HG03280 (cell line): ENCODE data around the gene ZNF845.
"Not testable (repeated sequence)": the region's sequence is repeated elsewhere in the genome, so short reads cannot be mapped to it uniquely, and the experiment has no call there.

Source experiments
- ATAC-seq: cut with Tn5 transposase; IDR thresholded peaks from one replicate; pipeline ENCODE4 v1.9.1; 2021; ENCODE audit warnings: mild to moderate bottlenecking, moderate library complexity; ENCODE audit not compliant: unreplicated experiment

The ZNF845 gene

GRCh38 chr19:53374743-53375142 lies 41.2 kb downstream of the ZNF845 start:
- no peak for ATAC-seq

GRCh38 chr19:53381376-53381775 lies 47.8 kb downstream of the ZNF845 start:
- no peak for ATAC-seq

GRCh38 chr19:53388168-53388567 lies 54.6 kb downstream of the ZNF845 start:
- no peak for ATAC-seq

GRCh38 chr19:53388904-53389303 lies 55.4 kb downstream of the ZNF845 start:
- no peak for ATAC-seq

- no peak for ATAC-seq
Measured at GRCh38 chr19:53389571-53389970, 56.0 kb downstream of the ZNF845 start.

- ATAC-seq = no peak
Measured at GRCh38 chr19:53389978-53390377, 56.4 kb downstream of the ZNF845 start.

GRCh38 chr19:53394522-53394973 lies 61.0 kb downstream of the ZNF845 start:
- ATAC-seq = no peak

- ATAC-seq = peak; percentile 89
Measured at GRCh38 chr19:53394974-53395839, 61.7 kb downstream of the ZNF845 start, which contains the start of gene ZNF765. Gene ZNF765 (plus strand): TSS chr19:53395149. CDS start chr19:53398016, 2,867 bp downstream.

- not testable (repeated sequence) for ATAC-seq
Measured at GRCh38 chr19:53395840-53396524, 62.4 kb downstream of the ZNF845 start.

- no peak for ATAC-seq
Measured at GRCh38 chr19:53396525-53396868, 62.9 kb downstream of the ZNF845 start.

GRCh38 chr19:53397918-53398317 lies 64.4 kb downstream of the ZNF845 start:
- not testable (repeated sequence) for ATAC-seq
